HEK293 (cell line): Measurements from ENCODE around the gene GNL2.

Experiments used
- CTCF ChIA-PET: fragments of 350-600 bp; formaldehyde crosslinking; extraction: SDS; loops from one replicate; lab custom pipeline; 2021; ENCODE audit warnings: antibody characterized with exemption; lab: Yijun Ruan, JAX
- POLR2A ChIA-PET: fragments of 300-600 bp; formaldehyde crosslinking; extraction: SDS; loops from one replicate; lab custom pipeline; 2020; ENCODE audit warnings: antibody characterized with exemption, inconsistent platforms; lab: Yijun Ruan, JAX
- H3K27ac ChIP-seq: fragments of 200-500 bp; sonication (Bioruptor generic); 2 replicates; pipeline ENCODE4 v1.5.1; 2014; ENCODE audit warnings: low read depth, low read length, control low read depth, inconsistent platforms; ENCODE audit errors: extremely low read depth
- H3K36me3 ChIP-seq, 2 experiments: fragments of 200-500 bp in 1 of 2; sonication (Bioruptor generic) in 1 of 2; 1 replicate in 1 of 2; 2 replicates in 1 of 2; pipeline ENCODE4 v1.5.1; 2014 to 2017; ENCODE audit warnings: inconsistent platforms in 2 of 2, low read length in 2 of 2; ENCODE audit not compliant: control insufficient read depth in 2 of 2, insufficient read depth in 1 of 2
- H3K4me1 ChIP-seq: fragments of 200-500 bp; sonication (Bioruptor generic); 2 replicates; pipeline ENCODE4 v1.5.1; 2014; ENCODE audit warnings: mild to moderate bottlenecking, low read length, inconsistent platforms; ENCODE audit not compliant: control insufficient read depth, insufficient read depth
- H3K4me3 ChIP-seq: 2 replicates; pipeline ENCODE4 v1.5.1; 2011; ENCODE audit warnings: low read depth, mild to moderate bottlenecking, control low read depth, low read length, moderate library complexity
- H3K9me3 ChIP-seq: fragments of 200-500 bp; sonication (Bioruptor generic); 2 replicates; pipeline ENCODE4 v1.5.1; 2014; ENCODE audit warnings: low read depth, low read length, inconsistent platforms; ENCODE audit not compliant: control insufficient read depth, insufficient read depth
- MEIS1 ChIP-seq: sonication (generic); formaldehyde crosslinking; IDR thresholded peaks from 2 replicates; pipeline ENCODE4 v1.8.1; 2022; ENCODE audit warnings: missing genetic modification reagents, mild to moderate bottlenecking, borderline replicate concordance
- YY2 ChIP-seq: fragments of 450-650 bp; formaldehyde crosslinking; IDR thresholded peaks from 2 replicates; pipeline ENCODE4 v1.5.1; 2016; ENCODE audit warnings: missing biosample characterization, missing genetic modification characterization
- ZBTB20 ChIP-seq: fragments of 450-650 bp; formaldehyde crosslinking; IDR thresholded peaks from 2 replicates; pipeline ENCODE4 v1.5.1; 2016; ENCODE audit warnings: missing biosample characterization, missing genetic modification characterization
- ZNF16 ChIP-seq: fragments of 450-650 bp; formaldehyde crosslinking; IDR thresholded peaks from 2 replicates; pipeline ENCODE4 v1.5.1; 2016; ENCODE audit warnings: low read depth, missing biosample characterization, missing genetic modification characterization
- ZNF169 ChIP-seq: fragments of 450-650 bp; formaldehyde crosslinking; IDR thresholded peaks from 2 replicates; pipeline ENCODE4 v1.5.1; 2016; ENCODE audit warnings: missing biosample characterization, missing genetic modification characterization
- ZNF280D ChIP-seq: fragments of 450-650 bp; formaldehyde crosslinking; IDR thresholded peaks from 2 replicates; pipeline ENCODE4 v1.5.1; 2016; ENCODE audit warnings: missing biosample characterization, missing genetic modification characterization
- ZNF501 ChIP-seq: fragments of 450-650 bp; formaldehyde crosslinking; IDR thresholded peaks from 2 replicates; pipeline ENCODE4 v1.5.1; 2016; ENCODE audit warnings: missing biosample characterization, missing genetic modification characterization
- ZNF518A ChIP-seq: fragments of 450-650 bp; formaldehyde crosslinking; conservative IDR thresholded peaks from 2 replicates; pipeline ENCODE4 v1.5.1; 2016; ENCODE audit warnings: low read depth, missing biosample characterization, missing genetic modification characterization
- ZNF580 ChIP-seq: fragments of 450-650 bp; formaldehyde crosslinking; IDR thresholded peaks from 2 replicates; pipeline ENCODE4 v1.5.1; 2016; ENCODE audit warnings: missing biosample characterization, missing genetic modification characterization
- ZNF585B ChIP-seq: fragments of 450-650 bp; formaldehyde crosslinking; IDR thresholded peaks from 2 replicates; pipeline ENCODE4 v1.5.1; 2016; ENCODE audit warnings: missing biosample characterization, missing genetic modification characterization
- ZNF701 ChIP-seq: fragments of 450-650 bp; formaldehyde crosslinking; IDR thresholded peaks from 2 replicates; pipeline ENCODE4 v1.5.1; 2016; ENCODE audit warnings: missing biosample characterization, missing genetic modification characterization
- ZSCAN18 ChIP-seq: fragments of 450-650 bp; formaldehyde crosslinking; IDR thresholded peaks from 2 replicates; pipeline ENCODE4 v1.5.1; 2016; ENCODE audit warnings: missing biosample characterization, missing genetic modification characterization
- TF ChIP-seq, protein P1 (sequence below): fragments of 450-650 bp; formaldehyde crosslinking; IDR thresholded peaks from 2 replicates; pipeline ENCODE4 v1.5.1; 2016; ENCODE audit warnings: missing biosample characterization, missing genetic modification characterization
- TF ChIP-seq, protein P2 (sequence below): fragments of 450-650 bp; formaldehyde crosslinking; IDR thresholded peaks from 2 replicates; pipeline ENCODE4 v1.5.1; 2016; ENCODE audit warnings: missing biosample characterization, missing genetic modification characterization
- TF ChIP-seq, protein P3 (sequence below): fragments of 450-650 bp; formaldehyde crosslinking; IDR thresholded peaks from 2 replicates; pipeline ENCODE4; 2016; ENCODE audit warnings: missing biosample characterization, missing genetic modification characterization
- TF ChIP-seq, protein P4 (sequence below): fragments of 450-650 bp; formaldehyde crosslinking; IDR thresholded peaks from 2 replicates; pipeline ENCODE4 v1.5.1; 2016; ENCODE audit warnings: missing biosample characterization, missing genetic modification characterization

Gene GNL2

GRCh38 chr1:37553598-37553926 lies 42.2 kb downstream of the GNL2 start:
- Histone ChIP-seq H3K4me1 (peaks cover 4% of the 10 kb centered on the region; the same call in 1 of the 2 replicates), H3K9me3 (no peaks in the 10 kb centered on the region)
- CTCF ChIA-PET = no interaction called here
- TF ChIP-seq ZNF585B (tag by site-specific recombination) = no peak
- TF ChIP-seq ZNF701 (tag by site-specific recombination) = no peak
- no peak for TF ChIP-seq ZNF169 (tag by site-specific recombination)
- TF ChIP-seq MEIS1 = no peak
- TF ChIP-seq, protein P1, sequence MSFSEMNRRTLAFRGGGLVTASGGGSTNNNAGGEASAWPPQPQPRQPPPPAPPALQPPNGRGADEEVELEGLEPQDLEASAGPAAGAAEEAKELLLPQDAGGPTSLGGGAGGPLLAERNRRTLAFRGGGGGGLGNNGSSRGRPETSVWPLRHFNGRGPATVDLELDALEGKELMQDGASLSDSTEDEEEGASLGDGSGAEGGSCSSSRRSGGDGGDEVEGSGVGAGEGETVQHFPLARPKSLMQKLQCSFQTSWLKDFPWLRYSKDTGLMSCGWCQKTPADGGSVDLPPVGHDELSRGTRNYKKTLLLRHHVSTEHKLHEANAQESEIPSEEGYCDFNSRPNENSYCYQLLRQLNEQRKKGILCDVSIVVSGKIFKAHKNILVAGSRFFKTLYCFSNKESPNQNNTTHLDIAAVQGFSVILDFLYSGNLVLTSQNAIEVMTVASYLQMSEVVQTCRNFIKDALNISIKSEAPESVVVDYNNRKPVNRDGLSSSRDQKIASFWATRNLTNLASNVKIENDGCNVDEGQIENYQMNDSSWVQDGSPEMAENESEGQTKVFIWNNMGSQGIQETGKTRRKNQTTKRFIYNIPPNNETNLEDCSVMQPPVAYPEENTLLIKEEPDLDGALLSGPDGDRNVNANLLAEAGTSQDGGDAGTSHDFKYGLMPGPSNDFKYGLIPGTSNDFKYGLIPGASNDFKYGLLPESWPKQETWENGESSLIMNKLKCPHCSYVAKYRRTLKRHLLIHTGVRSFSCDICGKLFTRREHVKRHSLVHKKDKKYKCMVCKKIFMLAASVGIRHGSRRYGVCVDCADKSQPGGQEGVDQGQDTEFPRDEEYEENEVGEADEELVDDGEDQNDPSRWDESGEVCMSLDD (tag by site-specific recombination) = no peak
- no peak for TF ChIP-seq ZSCAN18 (tag by site-specific recombination)
- no peak for TF ChIP-seq ZNF501 (tag by site-specific recombination)
- TF ChIP-seq, protein P2, sequence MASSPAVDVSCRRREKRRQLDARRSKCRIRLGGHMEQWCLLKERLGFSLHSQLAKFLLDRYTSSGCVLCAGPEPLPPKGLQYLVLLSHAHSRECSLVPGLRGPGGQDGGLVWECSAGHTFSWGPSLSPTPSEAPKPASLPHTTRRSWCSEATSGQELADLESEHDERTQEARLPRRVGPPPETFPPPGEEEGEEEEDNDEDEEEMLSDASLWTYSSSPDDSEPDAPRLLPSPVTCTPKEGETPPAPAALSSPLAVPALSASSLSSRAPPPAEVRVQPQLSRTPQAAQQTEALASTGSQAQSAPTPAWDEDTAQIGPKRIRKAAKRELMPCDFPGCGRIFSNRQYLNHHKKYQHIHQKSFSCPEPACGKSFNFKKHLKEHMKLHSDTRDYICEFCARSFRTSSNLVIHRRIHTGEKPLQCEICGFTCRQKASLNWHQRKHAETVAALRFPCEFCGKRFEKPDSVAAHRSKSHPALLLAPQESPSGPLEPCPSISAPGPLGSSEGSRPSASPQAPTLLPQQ (tag by site-specific recombination) = no peak
- TF ChIP-seq, all 188 proteins: peak for 0
- POLR2A ChIA-PET = interaction anchor here (1.0 to 2.0 kb wide), 6 partner anchors 11 to 137 kb away, joined by 3 to 11 read pairs (median 6); partner anchors contain the start of genes GNL2, MEAF6 and ZC3H12A
- H3K4me3 ChIP-seq = peak overlapping the region; percentile 99
- H3K36me3 ChIP-seq = peaks cover 15 to 39% of the 10 kb centered on the region in 2 experiments; a peak in 2 of 3 replicates
- no peak overlapping the region; the same call in 1 of the 2 replicates for H3K27ac ChIP-seq

- Histone ChIP-seq H3K36me3 (peaks cover 38 to 76% of the 10 kb centered on the region in 2 experiments), H3K9me3 (no peaks in the 10 kb centered on the region), H3K4me1 (peaks cover 4% of the 10 kb centered on the region; the same call in 1 of the 2 replicates), H3K27ac (no peak overlapping the region), H3K4me3 (no peak overlapping the region)
- ChIA-PET POLR2A (interaction anchor here (0.7 to 1.5 kb wide), 2 partner anchors 34 to 1207 kb away, joined by 4 read pairs; no protein-coding TSS in a partner anchor), CTCF (interaction anchor here (1.0 kb wide), 1 partner anchor 13 kb away, joined by 3 read pairs; no protein-coding TSS in a partner anchor)
- TF ChIP-seq ZNF280D (tag by site-specific recombination) = no peak
- no peak for TF ChIP-seq ZBTB20 (tag by site-specific recombination)
- TF ChIP-seq ZNF518A (tag by site-specific recombination) = no peak
- no peak for TF ChIP-seq ZNF16 (tag by site-specific recombination)
- TF ChIP-seq, protein P3, sequence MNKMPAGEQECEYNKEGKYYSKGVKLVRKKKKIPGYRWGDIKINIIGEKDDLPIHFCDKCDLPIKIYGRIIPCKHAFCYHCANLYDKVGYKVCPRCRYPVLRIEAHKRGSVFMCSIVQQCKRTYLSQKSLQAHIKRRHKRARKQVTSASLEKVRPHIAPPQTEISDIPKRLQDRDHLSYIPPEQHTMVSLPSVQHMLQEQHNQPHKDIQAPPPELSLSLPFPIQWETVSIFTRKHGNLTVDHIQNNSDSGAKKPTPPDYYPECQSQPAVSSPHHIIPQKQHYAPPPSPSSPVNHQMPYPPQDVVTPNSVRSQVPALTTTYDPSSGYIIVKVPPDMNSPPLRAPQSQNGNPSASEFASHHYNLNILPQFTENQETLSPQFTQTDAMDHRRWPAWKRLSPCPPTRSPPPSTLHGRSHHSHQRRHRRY (tag by site-specific recombination) = no peak
- TF ChIP-seq, protein P4, sequence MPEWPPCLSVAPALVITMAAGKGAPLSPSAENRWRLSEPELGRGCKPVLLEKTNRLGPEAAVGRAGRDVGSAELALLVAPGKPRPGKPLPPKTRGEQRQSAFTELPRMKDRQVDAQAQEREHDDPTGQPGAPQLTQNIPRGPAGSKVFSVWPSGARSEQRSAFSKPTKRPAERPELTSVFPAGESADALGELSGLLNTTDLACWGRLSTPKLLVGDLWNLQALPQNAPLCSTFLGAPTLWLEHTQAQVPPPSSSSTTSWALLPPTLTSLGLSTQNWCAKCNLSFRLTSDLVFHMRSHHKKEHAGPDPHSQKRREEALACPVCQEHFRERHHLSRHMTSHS (tag by site-specific recombination) = no peak
- TF ChIP-seq ZNF580 (tag by site-specific recombination) = no peak
- TF ChIP-seq YY2 (tag by site-specific recombination) = no peak
Measured at GRCh38 chr1:37549341-37549740, 46.4 kb downstream of the GNL2 start.
